OCI-LY7 (cell line): ENCODE data around the gene NBEA. TPM values are rescaled to one million over a fixed set of nuclear protein-coding genes. Genes with fewer than 3 reads are reported as not detected.

Experiments used
- BruUV-seq: library from RNA; stranded (reverse); fragments of 400-500 nt; replicated peaks from 2 replicates; lab custom pipeline; 2021; lab: Mats Ljungman, UMichigan
- CTCF ChIA-PET: fragments of 300-600 bp; sonication (Branson Sonifier 250); formaldehyde crosslinking; loops from one replicate; lab custom pipeline; 2022; ENCODE audit warnings: antibody characterized with exemption; ENCODE audit not compliant: unreplicated experiment; lab: Charles Lee
- POLR2A ChIA-PET: fragments of 300-600 bp; sonication (Branson Sonifier 250); formaldehyde crosslinking; loops from one replicate; lab custom pipeline; 2022; ENCODE audit warnings: antibody characterized with exemption; lab: Charles Lee
- DNase-seq: peaks from one replicate; pipeline ENCODE4 v3.0.0-alpha.2; 2015; ENCODE audit warnings: low spot score
- H2AFZ ChIP-seq: fragments of 200-600 bp; sonication (generic), shearing (Covaris generic); 2 replicates; pipeline ENCODE4 v1.6.1; 2014; ENCODE audit warnings: mild to moderate bottlenecking, antibody characterized with exemption, low read length, moderate library complexity
- H3K27ac ChIP-seq: fragments of 200-600 bp; sonication (generic); 2 replicates; pipeline ENCODE4 v1.5.1; 2014; ENCODE audit warnings: mixed run types, low read depth, mild to moderate bottlenecking, moderate library complexity, low read length, inconsistent platforms; ENCODE audit not compliant: poor library complexity, severe bottlenecking
- H3K36me3 ChIP-seq: fragments of 200-600 bp; sonication (generic); 2 replicates; pipeline ENCODE4 v1.6.1; 2014; ENCODE audit warnings: mild to moderate bottlenecking, antibody characterized with exemption, low read length, moderate library complexity, mixed read lengths; ENCODE audit not compliant: insufficient read depth
- H3K4me1 ChIP-seq: fragments of 200-600 bp; sonication (generic); 2 replicates; pipeline ENCODE4 v1.5.1; 2014; ENCODE audit warnings: mild to moderate bottlenecking, low read length; ENCODE audit not compliant: insufficient read depth, poor library complexity, severe bottlenecking
- H3K4me2 ChIP-seq: fragments of 200-600 bp; sonication (generic); 2 replicates; pipeline ENCODE4 v1.6.1; 2014; ENCODE audit warnings: mild to moderate bottlenecking, low read length
- H3K4me3 ChIP-seq: fragments of 200-600 bp; sonication (generic); 2 replicates; pipeline ENCODE4 v1.5.1; 2014; ENCODE audit warnings: mild to moderate bottlenecking, low read depth, low read length; ENCODE audit not compliant: poor library complexity, severe bottlenecking
- H3K79me2 ChIP-seq: fragments of 200-600 bp; sonication (generic); 2 replicates; pipeline ENCODE4 v1.6.1; 2016; ENCODE audit warnings: low read depth, mild to moderate bottlenecking, low read length, moderate library complexity, mixed read lengths; ENCODE audit not compliant: insufficient read depth
- H3K9me2 ChIP-seq: fragments of 200-600 bp; sonication (generic); 2 replicates; pipeline ENCODE4 v1.6.1; 2016; ENCODE audit warnings: mild to moderate bottlenecking, low read length, mixed read lengths; ENCODE audit not compliant: insufficient read depth
- H3K9me3 ChIP-seq: fragments of 200-600 bp; sonication (generic); 2 replicates; pipeline ENCODE4 v1.6.1; 2014; ENCODE audit warnings: mild to moderate bottlenecking, mixed run types, low read length, mixed read lengths
- H4K20me1 ChIP-seq: fragments of 200-600 bp; sonication (generic); 2 replicates; pipeline ENCODE4 v1.6.1; 2014; ENCODE audit warnings: mild to moderate bottlenecking, antibody characterized with exemption, low read length, moderate library complexity, mixed read lengths; ENCODE audit not compliant: insufficient read depth
- EZH2phosphoT487 ChIP-seq: fragments of 200-600 bp; sonication (generic); IDR thresholded peaks from 2 replicates; pipeline ENCODE4 v1.6.1; 2018; ENCODE audit warnings: low read depth, borderline replicate concordance, mild to moderate bottlenecking, mixed run types, antibody characterized with exemption, low read length, moderate library complexity, mixed read lengths
- intact Hi-C: fragments of 100-400 bp; cut with micrococcal nuclease; formaldehyde crosslinking; loops from one replicate; pipeline ENCODE4 v1.10.0; 2022; ENCODE audit not compliant: unreplicated experiment
- total RNA-seq, 2 experiments: library from RNA; depleted of rRNA in 1 of 2; stranded (reverse); fragments of >200 nt in 1 of 2; shearing (Covaris generic) in 1 of 2; gene quantifications; 2 replicates each; pipeline ENCODE4 v1.2.3, GENCODE V29; 2014 to 2022
- TF ChIP-seq, protein P1 (sequence below): fragments of 200-600 bp; sonication (generic); conservative IDR thresholded peaks from 2 replicates; pipeline ENCODE4 v1.5.1; 2014; ENCODE audit warnings: mild to moderate bottlenecking, antibody characterized with exemption, low read length, moderate library complexity, mixed read lengths

Gene NBEA
- total RNA-seq, 2 experiments from 2014 or later = 3.6 to 11.0 TPM

DNA sequence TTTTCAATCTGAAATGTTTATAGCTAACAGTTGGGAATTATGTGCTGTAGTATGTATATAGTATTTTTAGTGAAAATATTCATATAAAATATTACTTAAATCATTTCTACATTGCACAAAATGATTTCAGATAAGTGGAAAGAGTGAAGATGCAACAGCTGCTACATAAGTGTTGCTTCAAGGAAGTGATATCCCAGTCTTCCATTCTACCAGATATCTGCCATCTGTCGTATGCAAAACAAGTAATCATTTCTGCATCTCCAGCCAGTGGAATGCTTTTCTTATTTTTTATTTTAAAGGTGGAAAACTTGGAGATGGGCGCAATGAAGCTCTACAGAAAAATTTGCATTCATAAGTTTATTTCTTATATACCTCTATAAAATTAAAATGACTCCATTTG is 687.0 kb downstream of the NBEA start:
- Histone ChIP-seq H3K27ac (no peak overlapping the region), H3K9me2 (no peaks in the 10 kb centered on the region), H3K4me1 (no peaks in the 10 kb centered on the region), H3K36me3 (no peaks in the 10 kb centered on the region), H4K20me1 (no peaks in the 10 kb centered on the region), H3K9me3 (no peaks in the 10 kb centered on the region), H3K4me3 (no peak overlapping the region), H2AFZ (no peak overlapping the region), H3K79me2 (no peaks in the 10 kb centered on the region), H3K4me2 (no peak overlapping the region)
- no peak for TF ChIP-seq EZH2phosphoT487
- TF ChIP-seq, protein P1, sequence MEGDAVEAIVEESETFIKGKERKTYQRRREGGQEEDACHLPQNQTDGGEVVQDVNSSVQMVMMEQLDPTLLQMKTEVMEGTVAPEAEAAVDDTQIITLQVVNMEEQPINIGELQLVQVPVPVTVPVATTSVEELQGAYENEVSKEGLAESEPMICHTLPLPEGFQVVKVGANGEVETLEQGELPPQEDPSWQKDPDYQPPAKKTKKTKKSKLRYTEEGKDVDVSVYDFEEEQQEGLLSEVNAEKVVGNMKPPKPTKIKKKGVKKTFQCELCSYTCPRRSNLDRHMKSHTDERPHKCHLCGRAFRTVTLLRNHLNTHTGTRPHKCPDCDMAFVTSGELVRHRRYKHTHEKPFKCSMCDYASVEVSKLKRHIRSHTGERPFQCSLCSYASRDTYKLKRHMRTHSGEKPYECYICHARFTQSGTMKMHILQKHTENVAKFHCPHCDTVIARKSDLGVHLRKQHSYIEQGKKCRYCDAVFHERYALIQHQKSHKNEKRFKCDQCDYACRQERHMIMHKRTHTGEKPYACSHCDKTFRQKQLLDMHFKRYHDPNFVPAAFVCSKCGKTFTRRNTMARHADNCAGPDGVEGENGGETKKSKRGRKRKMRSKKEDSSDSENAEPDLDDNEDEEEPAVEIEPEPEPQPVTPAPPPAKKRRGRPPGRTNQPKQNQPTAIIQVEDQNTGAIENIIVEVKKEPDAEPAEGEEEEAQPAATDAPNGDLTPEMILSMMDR = no peak
- intact Hi-C loops = no loop called here
- ChIA-PET POLR2A (interaction anchor here (0.5 to 0.6 kb wide), 2 partner anchors 116 to 684 kb away, joined by 3 read pairs; no protein-coding TSS in a partner anchor), CTCF (no interaction called here)
- no TSS peak for BruUV-seq
- no peak for DNase-seq

DNA sequence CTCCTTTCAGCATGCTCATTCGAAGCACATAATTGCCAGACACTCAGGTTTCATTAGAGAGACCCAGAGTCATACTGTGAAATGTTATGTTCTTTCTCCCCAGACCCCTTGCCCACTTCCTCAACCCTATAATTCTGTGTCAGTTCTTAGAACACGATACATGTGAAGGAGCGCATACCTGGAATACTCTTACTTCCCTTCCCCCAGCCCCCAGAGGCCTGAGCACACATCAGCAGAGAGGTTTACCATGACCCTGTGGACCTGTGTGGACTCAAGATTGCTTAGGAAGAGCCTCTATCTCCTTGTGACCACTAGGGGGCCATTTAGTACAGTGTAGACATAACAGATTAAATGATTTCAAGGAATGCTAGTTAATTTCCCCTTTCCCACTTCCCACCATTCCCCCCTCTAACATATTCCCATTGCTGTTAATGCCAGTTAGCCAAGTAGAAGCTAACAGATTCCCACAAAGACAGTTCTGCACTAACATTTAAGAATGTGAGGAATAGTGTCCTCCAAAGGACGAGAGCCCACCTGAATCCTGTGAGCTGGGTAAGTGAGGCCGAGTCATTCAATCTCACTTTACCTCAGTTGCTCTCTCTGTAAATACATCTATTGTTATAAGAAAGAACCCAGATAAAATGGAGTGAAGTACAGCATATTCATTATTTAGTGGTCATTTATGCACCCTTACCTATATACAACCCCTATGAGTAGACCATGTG is 688.6 kb downstream of the NBEA start:
- peak; percentile 54 for DNase-seq
- H3K79me2 ChIP-seq = no peaks in the 10 kb centered on the region
- intact Hi-C loops = loop anchor here (2.0 kb wide), 1 partner anchor 90 kb away; no protein-coding TSS in a partner anchor

More for the DNA sequence above, 688.6 kb downstream of the NBEA start:
- BruUV-seq = no TSS peak
- TF ChIP-seq EZH2phosphoT487 = no peak
- TF ChIP-seq, protein P1 = peak; percentile 87
- H3K4me3 ChIP-seq = no peak overlapping the region
- H2AFZ ChIP-seq = no peak overlapping the region
- H3K27ac ChIP-seq = no peak overlapping the region
- no peaks in the 10 kb centered on the region for H3K36me3 ChIP-seq
- ChIA-PET CTCF (no interaction called here), POLR2A (interaction anchor here (1.4 kb wide), 2 partner anchors 23 to 29 kb away, joined by 4 to 5 read pairs; no protein-coding TSS in a partner anchor)
- H3K4me2 ChIP-seq = no peak overlapping the region
- H4K20me1 ChIP-seq = no peaks in the 10 kb centered on the region
- H3K9me2 ChIP-seq = no peaks in the 10 kb centered on the region
- H3K9me3 ChIP-seq = no peaks in the 10 kb centered on the region
- H3K4me1 ChIP-seq = no peaks in the 10 kb centered on the region
